ENCODE data around the gene KNCN.

The KNCN gene

DNA sequence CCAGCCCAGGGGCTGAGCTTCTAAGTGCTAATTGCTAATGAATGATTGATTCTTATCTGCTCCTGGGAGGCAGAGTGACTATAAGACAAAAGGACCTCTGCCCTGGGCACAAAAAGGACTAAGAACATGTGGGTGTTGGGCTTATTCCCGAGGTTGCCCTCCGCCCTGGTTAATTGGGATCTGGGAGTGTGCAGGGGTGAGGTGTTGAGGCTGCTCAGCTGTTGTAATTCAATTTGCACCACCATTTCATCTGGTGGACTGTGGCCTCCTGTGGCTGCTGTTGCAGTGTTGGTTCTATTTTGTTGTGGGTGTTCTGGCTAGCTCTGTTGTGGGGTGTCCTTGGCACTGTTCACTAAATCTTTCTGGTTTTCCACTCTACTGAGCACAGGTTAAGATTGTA lies 13.3 kb downstream of the KNCN start (continued):
- TF ChIP-seq ZNF302 (tag by site-specific recombination; IDR thresholded peaks at IDR 0.05; ENCODE audit: low read depth) (no peak), ZNF792 (tag by site-specific recombination; IDR thresholded peaks at IDR 0.05) (no peak)
- TF ChIP-seq, protein P1, sequence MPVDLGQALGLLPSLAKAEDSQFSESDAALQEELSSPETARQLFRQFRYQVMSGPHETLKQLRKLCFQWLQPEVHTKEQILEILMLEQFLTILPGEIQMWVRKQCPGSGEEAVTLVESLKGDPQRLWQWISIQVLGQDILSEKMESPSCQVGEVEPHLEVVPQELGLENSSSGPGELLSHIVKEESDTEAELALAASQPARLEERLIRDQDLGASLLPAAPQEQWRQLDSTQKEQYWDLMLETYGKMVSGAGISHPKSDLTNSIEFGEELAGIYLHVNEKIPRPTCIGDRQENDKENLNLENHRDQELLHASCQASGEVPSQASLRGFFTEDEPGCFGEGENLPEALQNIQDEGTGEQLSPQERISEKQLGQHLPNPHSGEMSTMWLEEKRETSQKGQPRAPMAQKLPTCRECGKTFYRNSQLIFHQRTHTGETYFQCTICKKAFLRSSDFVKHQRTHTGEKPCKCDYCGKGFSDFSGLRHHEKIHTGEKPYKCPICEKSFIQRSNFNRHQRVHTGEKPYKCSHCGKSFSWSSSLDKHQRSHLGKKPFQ (tag by site-specific recombination; IDR thresholded peaks at IDR 0.05), result no peak

DNA sequence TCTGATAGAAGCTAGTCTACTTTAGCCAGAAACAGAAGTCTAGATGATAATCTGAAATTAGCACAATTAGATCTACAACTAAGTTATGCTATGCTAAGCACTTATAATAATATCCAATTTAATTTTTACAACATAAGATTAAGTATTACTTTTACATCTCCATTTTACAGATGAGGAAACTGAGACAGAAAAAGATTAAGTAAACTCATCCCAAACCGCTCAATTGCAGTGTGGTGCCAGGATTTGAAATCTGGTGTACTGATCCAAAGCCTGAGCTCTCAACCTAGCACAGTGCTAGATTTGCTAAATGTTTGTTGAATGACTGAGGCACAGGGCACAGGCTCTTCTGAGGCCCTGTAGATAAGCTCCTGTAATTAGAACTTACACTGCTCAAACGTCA lies 13.8 kb downstream of the KNCN start:
- CTCF ChIA-PET, result interaction anchor here (0.7 to 15.0 kb wide), 6 partner anchors 9 to 209 kb away, joined by 3 to 418 read pairs (median 38); partner anchors contain the start of gene DMBX1
- H3K4me3 ChIP-seq (ENCODE audit: low read depth, low read length), result no peak overlapping the region
- TF ChIP-seq ZNF830 (tag by site-specific recombination; IDR thresholded peaks at IDR 0.05; ENCODE audit: low read depth) (no peak), ZEB2 (tag by site-specific recombination; IDR thresholded peaks at IDR 0.05) (no peak), ZNF274 (IDR thresholded peaks at IDR 0.05; ENCODE audit: low read length) (no peak), ZNF274 (tag by site-specific recombination; IDR thresholded peaks at IDR 0.05; ENCODE audit: borderline replicate concordance) (no peak), KLF1 (tag by site-specific recombination; IDR thresholded peaks at IDR 0.05) (no peak), ZNF791 (tag by site-specific recombination; IDR thresholded peaks at IDR 0.05) (no peak), ZNF184 (tag by site-specific recombination; IDR thresholded peaks at IDR 0.05) (no peak), ZNF266 (tag by site-specific recombination; IDR thresholded peaks at IDR 0.05; ENCODE audit: low read depth) (no peak), OVOL3 (tag by site-specific recombination; IDR thresholded peaks at IDR 0.05) (no peak), ZNF23 (tag by site-specific recombination; IDR thresholded peaks at IDR 0.05; ENCODE audit: borderline replicate concordance) (no peak), ZNF621 (tag by site-specific recombination; IDR thresholded peaks at IDR 0.05) (no peak), ZNF701 (tag by site-specific recombination; IDR thresholded peaks at IDR 0.05) (no peak), ZNF221 (tag by site-specific recombination; IDR thresholded peaks at IDR 0.05; ENCODE audit: borderline replicate concordance) (no peak), ZNF501 (tag by site-specific recombination; IDR thresholded peaks at IDR 0.05) (no peak), ZNF843 (tag by site-specific recombination; IDR thresholded peaks at IDR 0.05) (no peak), ZNF76 (tag by site-specific recombination; IDR thresholded peaks at IDR 0.05; ENCODE audit: borderline replicate concordance, low read depth) (no peak), ZNF155 (tag by site-specific recombination; IDR thresholded peaks at IDR 0.05) (no peak), ZNF10 (tag by site-specific recombination; IDR thresholded peaks at IDR 0.05) (no peak)
- TF ChIP-seq, protein P2, sequence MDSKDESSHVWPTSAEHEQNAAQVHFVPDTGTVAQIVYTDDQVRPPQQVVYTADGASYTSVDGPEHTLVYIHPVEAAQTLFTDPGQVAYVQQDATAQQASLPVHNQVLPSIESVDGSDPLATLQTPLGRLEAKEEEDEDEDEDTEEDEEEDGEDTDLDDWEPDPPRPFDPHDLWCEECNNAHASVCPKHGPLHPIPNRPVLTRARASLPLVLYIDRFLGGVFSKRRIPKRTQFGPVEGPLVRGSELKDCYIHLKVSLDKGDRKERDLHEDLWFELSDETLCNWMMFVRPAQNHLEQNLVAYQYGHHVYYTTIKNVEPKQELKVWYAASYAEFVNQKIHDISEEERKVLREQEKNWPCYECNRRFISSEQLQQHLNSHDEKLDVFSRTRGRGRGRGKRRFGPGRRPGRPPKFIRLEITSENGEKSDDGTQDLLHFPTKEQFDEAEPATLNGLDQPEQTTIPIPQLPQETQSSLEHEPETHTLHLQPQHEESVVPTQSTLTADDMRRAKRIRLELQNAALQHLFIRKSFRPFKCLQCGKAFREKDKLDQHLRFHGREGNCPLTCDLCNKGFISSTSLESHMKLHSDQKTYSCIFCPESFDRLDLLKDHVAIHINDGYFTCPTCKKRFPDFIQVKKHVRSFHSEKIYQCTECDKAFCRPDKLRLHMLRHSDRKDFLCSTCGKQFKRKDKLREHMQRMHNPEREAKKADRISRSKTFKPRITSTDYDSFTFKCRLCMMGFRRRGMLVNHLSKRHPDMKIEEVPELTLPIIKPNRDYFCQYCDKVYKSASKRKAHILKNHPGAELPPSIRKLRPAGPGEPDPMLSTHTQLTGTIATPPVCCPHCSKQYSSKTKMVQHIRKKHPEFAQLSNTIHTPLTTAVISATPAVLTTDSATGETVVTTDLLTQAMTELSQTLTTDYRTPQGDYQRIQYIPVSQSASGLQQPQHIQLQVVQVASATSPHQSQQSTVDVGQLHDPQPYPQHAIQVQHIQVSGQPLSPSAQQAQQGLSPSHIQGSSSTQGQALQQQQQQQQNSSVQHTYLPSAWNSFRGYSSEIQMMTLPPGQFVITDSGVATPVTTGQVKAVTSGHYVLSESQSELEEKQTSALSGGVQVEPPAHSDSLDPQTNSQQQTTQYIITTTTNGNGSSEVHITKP (tag by site-specific recombination; IDR thresholded peaks at IDR 0.05), result no peak
- TF ChIP-seq, protein P3, sequence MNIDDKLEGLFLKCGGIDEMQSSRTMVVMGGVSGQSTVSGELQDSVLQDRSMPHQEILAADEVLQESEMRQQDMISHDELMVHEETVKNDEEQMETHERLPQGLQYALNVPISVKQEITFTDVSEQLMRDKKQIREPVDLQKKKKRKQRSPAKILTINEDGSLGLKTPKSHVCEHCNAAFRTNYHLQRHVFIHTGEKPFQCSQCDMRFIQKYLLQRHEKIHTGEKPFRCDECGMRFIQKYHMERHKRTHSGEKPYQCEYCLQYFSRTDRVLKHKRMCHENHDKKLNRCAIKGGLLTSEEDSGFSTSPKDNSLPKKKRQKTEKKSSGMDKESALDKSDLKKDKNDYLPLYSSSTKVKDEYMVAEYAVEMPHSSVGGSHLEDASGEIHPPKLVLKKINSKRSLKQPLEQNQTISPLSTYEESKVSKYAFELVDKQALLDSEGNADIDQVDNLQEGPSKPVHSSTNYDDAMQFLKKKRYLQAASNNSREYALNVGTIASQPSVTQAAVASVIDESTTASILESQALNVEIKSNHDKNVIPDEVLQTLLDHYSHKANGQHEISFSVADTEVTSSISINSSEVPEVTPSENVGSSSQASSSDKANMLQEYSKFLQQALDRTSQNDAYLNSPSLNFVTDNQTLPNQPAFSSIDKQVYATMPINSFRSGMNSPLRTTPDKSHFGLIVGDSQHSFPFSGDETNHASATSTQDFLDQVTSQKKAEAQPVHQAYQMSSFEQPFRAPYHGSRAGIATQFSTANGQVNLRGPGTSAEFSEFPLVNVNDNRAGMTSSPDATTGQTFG (tag by site-specific recombination; IDR thresholded peaks at IDR 0.05; ENCODE audit: borderline replicate concordance), result no peak
- POLR2A ChIA-PET, result interaction anchor here (1.3 kb wide), 1 partner anchor 182 kb away, joined by 4 read pairs; the partner anchor contains the start of gene EFCAB14
- H3K9me3 ChIP-seq (ENCODE audit: control insufficient read depth, insufficient read depth, low read depth, low read length), result no peaks in the 10 kb centered on the region
- no peak overlapping the region for H3K27ac ChIP-seq (ENCODE audit: extremely low read depth, low read depth, low read length)
- no peaks in the 10 kb centered on the region for H3K4me1 ChIP-seq (ENCODE audit: control insufficient read depth, insufficient read depth, low read length)
- H3K36me3 ChIP-seq (ENCODE audit: control insufficient read depth in 2 of 2, insufficient read depth in 1 of 2, low read length in 2 of 2), result no peaks in the 10 kb centered on the region

Measured in HEK293 (cell line).